Sigmoid colon (tissue), 4 donors: ENCODE measurements around the gene PRDM11.

Experiments
- EP300 ChIP-seq, 4 donors: sonication (generic); formaldehyde crosslinking; IDR thresholded peaks; one replicate each; pipeline ENCODE4 v1.6.1; 2017; ENCODE audit warnings: antibody characterized with exemption in 4 of 4
- POLR2A ChIP-seq, 2 donors: fragments of 450-650 bp; IDR thresholded peaks; one replicate each; pipeline ENCODE4 v1.6.1; 2016; ENCODE audit warnings: antibody characterized with exemption in 2 of 2, mild to moderate bottlenecking in 2 of 2, moderate library complexity in 2 of 2
- POLR2AphosphoS5 ChIP-seq, 4 donors: sonication (generic); formaldehyde crosslinking; IDR thresholded peaks; one replicate each; pipeline ENCODE4 v1.6.1; 2017; ENCODE audit warnings: antibody characterized with exemption in 4 of 4
- TF ChIP-seq, protein P1 (sequence below), 4 experiments: fragments of 450-650 bp in 3 of 4; fragments of 200-600 bp in 1 of 4; IDR thresholded peaks; one replicate each; pipeline ENCODE4 v1.5.1; 2016 to 2019; ENCODE audit warnings: antibody characterized with exemption in 4 of 4, mild to moderate bottlenecking in 3 of 4, moderate library complexity in 2 of 4

DNA sequence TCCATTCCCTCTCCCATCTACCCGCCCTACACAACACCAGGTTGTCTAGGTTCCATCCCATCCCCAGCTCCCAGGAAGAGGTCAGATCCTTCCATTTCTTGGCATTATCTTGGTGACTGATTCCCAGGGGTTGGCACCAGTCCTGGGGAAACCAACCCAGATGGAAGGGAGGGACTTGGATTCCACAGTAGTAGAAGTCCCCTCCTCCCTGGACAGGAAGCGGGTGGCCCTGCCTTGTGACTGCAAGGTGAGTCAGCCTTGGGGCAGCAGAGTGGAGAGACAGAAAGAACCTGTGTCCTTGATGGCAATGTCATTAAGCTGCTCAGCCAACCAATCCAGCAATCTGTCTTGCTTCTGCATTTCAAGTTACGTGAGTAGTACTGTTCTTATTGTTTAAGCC is 113.2 kb downstream of the PRDM11 start:
- TF ChIP-seq, protein P1, sequence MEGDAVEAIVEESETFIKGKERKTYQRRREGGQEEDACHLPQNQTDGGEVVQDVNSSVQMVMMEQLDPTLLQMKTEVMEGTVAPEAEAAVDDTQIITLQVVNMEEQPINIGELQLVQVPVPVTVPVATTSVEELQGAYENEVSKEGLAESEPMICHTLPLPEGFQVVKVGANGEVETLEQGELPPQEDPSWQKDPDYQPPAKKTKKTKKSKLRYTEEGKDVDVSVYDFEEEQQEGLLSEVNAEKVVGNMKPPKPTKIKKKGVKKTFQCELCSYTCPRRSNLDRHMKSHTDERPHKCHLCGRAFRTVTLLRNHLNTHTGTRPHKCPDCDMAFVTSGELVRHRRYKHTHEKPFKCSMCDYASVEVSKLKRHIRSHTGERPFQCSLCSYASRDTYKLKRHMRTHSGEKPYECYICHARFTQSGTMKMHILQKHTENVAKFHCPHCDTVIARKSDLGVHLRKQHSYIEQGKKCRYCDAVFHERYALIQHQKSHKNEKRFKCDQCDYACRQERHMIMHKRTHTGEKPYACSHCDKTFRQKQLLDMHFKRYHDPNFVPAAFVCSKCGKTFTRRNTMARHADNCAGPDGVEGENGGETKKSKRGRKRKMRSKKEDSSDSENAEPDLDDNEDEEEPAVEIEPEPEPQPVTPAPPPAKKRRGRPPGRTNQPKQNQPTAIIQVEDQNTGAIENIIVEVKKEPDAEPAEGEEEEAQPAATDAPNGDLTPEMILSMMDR (IDR thresholded peaks at IDR 0.05), result no peak
- TF ChIP-seq POLR2AphosphoS5 (IDR thresholded peaks at IDR 0.05) (no peak), POLR2A (IDR thresholded peaks at IDR 0.05) (no peak), EP300 (IDR thresholded peaks at IDR 0.05) (no peak)
